Breast epithelium (tissue), 4 donors: ENCODE data around the gene USP32. TPM values are rescaled to one million over a fixed set of nuclear protein-coding genes. Genes with fewer than 3 reads are reported as not detected.

ENCODE experiments used
- DNase-seq, 2 donors: peaks; one replicate each; pipeline ENCODE4 v3.0.0-alpha.2; 2019; ENCODE audit warnings: low spot score in 2 of 2
- H3K27ac ChIP-seq, 2 donors: fragments of 200-600 bp; sonication (generic) in 1 of 2; one replicate each; pipeline ENCODE4 v1.5.1; 2016 to 2019; ENCODE audit warnings: mild to moderate bottlenecking in 1 of 2
- H3K27me3 ChIP-seq, 2 donors: fragments of 200-600 bp; sonication (generic) in 1 of 2; one replicate each; pipeline versions ENCODE4 v1.5.1 to v1.6.0; 2017 to 2019; ENCODE audit warnings: control low read depth in 1 of 2, mild to moderate bottlenecking in 1 of 2
- H3K36me3 ChIP-seq: fragments of 200-600 bp; one replicate; pipeline ENCODE4 v1.5.1; 2019
- H3K4me1 ChIP-seq, 2 donors: fragments of 200-600 bp; sonication (generic); one replicate each; pipeline ENCODE4 v1.5.1; 2016 to 2019; ENCODE audit warnings: control low read depth in 1 of 2
- H3K4me3 ChIP-seq, 3 donors: fragments of 200-600 bp; sonication (generic); 1 replicate in 2 of 3; 2 replicates in 1 of 3; pipeline ENCODE4 v1.5.1; 2016 to 2019; ENCODE audit warnings: mild to moderate bottlenecking in 3 of 3, moderate library complexity in 2 of 3
- H3K9me3 ChIP-seq, 2 donors: fragments of 200-600 bp; sonication (generic) in 1 of 2; one replicate each; pipeline ENCODE4 v1.5.1; 2016 to 2019; ENCODE audit warnings: control low read depth in 1 of 2
- CTCF ChIP-seq, 3 donors: fragments of 450-650 bp; IDR thresholded peaks; one replicate each; pipeline ENCODE4 v1.5.1; 2016 to 2017; ENCODE audit warnings: antibody characterized with exemption in 3 of 3, mild to moderate bottlenecking in 3 of 3, moderate library complexity in 3 of 3
- POLR2A ChIP-seq: fragments of 450-650 bp; IDR thresholded peaks from one replicate; pipeline ENCODE4 v1.6.1; 2016; ENCODE audit warnings: antibody characterized with exemption, mild to moderate bottlenecking, moderate library complexity
- POLR2AphosphoS5 ChIP-seq, 3 donors: sonication (generic); formaldehyde crosslinking; IDR thresholded peaks; one replicate each; pipeline ENCODE4 v1.6.1; 2017; ENCODE audit warnings: antibody characterized with exemption in 3 of 3
- intact Hi-C: fragments of 100-400 bp; cut with DNase I; formaldehyde crosslinking; loops from one replicate; pipeline ENCODE4 v1.15.1; 2023; ENCODE audit warnings: low total_unique reads
- total RNA-seq, 3 donors: library from RNA; depleted of rRNA; stranded (reverse); fragments of >200 nt; gene quantifications; one replicate each; pipeline ENCODE4 v1.1.0, GENCODE V29; 2016

The USP32 gene
- total RNA-seq, 3 donors from 2014 or later, result 66.2 to 95.1 (median 69.1) TPM

- Histone ChIP-seq H3K27me3 (no peaks in the 10 kb centered on the region), H3K4me3 (no peak overlapping the region), H3K36me3 (no peaks in the 10 kb centered on the region), H3K4me1 (no peaks in the 10 kb centered on the region), H3K27ac (no peak overlapping the region), H3K9me3 (no peaks in the 10 kb centered on the region)
- DNase-seq, result no peak
- TF ChIP-seq POLR2AphosphoS5 (IDR thresholded peaks at IDR 0.05) (no peak), POLR2A (no peak), CTCF (IDR thresholded peaks at IDR 0.05) (no peak)
- intact Hi-C loops, result no loop called here
Measured at GRCh38 chr17:60130466-60130865, 261.5 kb downstream of the USP32 start.

GRCh38 chr17:60129164-60129563 lies 262.8 kb downstream of the USP32 start:
- Histone ChIP-seq H3K4me1 (no peaks in the 10 kb centered on the region), H3K4me3 (no peak overlapping the region), H3K36me3 (no peaks in the 10 kb centered on the region), H3K9me3 (no peaks in the 10 kb centered on the region), H3K27me3 (no peaks in the 10 kb centered on the region), H3K27ac (no peak overlapping the region)
- intact Hi-C loops, result no loop called here
- DNase-seq, result no peak
- no peak for TF ChIP-seq POLR2A
- TF ChIP-seq POLR2AphosphoS5 (IDR thresholded peaks at IDR 0.05), result no peak
- no peak for TF ChIP-seq CTCF (IDR thresholded peaks at IDR 0.05)

Other genes starting within 250 kb of the USP32 start
- gene CA4, start 242.2 kb downstream of the USP32 start, total RNA-seq, result 10 to 100 TPM in 2 of 3 donors, 1 to 10 TPM in 1; 4.7 to 46.5 (median 12.3) TPM
- under 1 TPM in 1 of 3 donors, not detected in 2; 0.32 TPM for gene CHCT1, start 30.4 kb upstream of the USP32 start, total RNA-seq
- 10 to 100 TPM; 26.6 to 41.9 (median 30.2) TPM for gene APPBP2, start 134.1 kb upstream of the USP32 start, total RNA-seq
- gene PPM1D, start 208.1 kb upstream of the USP32 start, total RNA-seq, result 10 to 100 TPM; 12.3 to 19.6 (median 14.7) TPM